Measurements from ENCODE around the gene CAPN15.
A peak's percentile ranks its signal among the peaks of the same experiment; 100 is the strongest.

CAPN15 gene

GRCh38 chr16:591231-591630 is 63.7 kb downstream of the CAPN15 start:
- ChIA-PET CTCF (no interaction called here), POLR2A (ENCODE audit: low non-redundant PET) (no interaction called here)
- no peak for TF ChIP-seq CTCF (conservative IDR thresholded peaks at IDR 0.05; ENCODE audit: low read depth)
- H3K27ac ChIP-seq = peak overlapping the region; percentile 95
- no peak for DNase-seq (ENCODE audit: low spot score)

GRCh38 chr16:591892-592517 is 64.5 kb downstream of the CAPN15 start:
- no peak for TF ChIP-seq CTCF (conservative IDR thresholded peaks at IDR 0.05; ENCODE audit: low read depth)
- CTCF ChIA-PET = interaction anchor here (0.6 to 2.3 kb wide), 15 partner anchors 9 to 92 kb away, joined by 3 to 17 read pairs (median 5); partner anchors contain the start of genes JMJD8, METTL26 and WFIKKN1
- DNase-seq (ENCODE audit: low spot score) = no peak
- peak overlapping the region; percentile 95 for H3K27ac ChIP-seq
- POLR2A ChIA-PET (ENCODE audit: low non-redundant PET) = interaction anchor here (2.0 kb wide), 1 partner anchor 44 kb away, joined by 4 read pairs; the partner anchor contains the start of gene METTL26

- peak overlapping the region; percentile 95 for H3K27ac ChIP-seq
- TF ChIP-seq CTCF (conservative IDR thresholded peaks at IDR 0.05; ENCODE audit: low read depth) = peak; percentile 90
- ChIA-PET CTCF (interaction anchor here (0.6 to 2.3 kb wide), 16 partner anchors 8 to 1665 kb away, joined by 3 to 17 read pairs (median 5); partner anchors contain the start of genes JMJD8, METTL26 and WFIKKN1), POLR2A (ENCODE audit: low non-redundant PET) (interaction anchor here (0.6 to 2.0 kb wide), 3 partner anchors 38 to 239 kb away, joined by 3 to 4 read pairs (median 3); partner anchors contain the start of genes METTL26 and WFIKKN1)
- DNase-seq (ENCODE audit: low spot score) = peak; percentile 87
Observed at GRCh38 chr16:592518-593306, 65.2 kb downstream of the CAPN15 start.

- POLR2A ChIA-PET (ENCODE audit: low non-redundant PET) = interaction anchor here (0.9 to 2.0 kb wide), 2 partner anchors 38 to 43 kb away, joined by 3 to 4 read pairs; partner anchors contain the start of genes METTL26 and WFIKKN1
- DNase-seq (ENCODE audit: low spot score) = peak; percentile 33
- no peak for TF ChIP-seq CTCF (conservative IDR thresholded peaks at IDR 0.05; ENCODE audit: low read depth)
- CTCF ChIA-PET = interaction anchor here (1.4 to 2.3 kb wide), 5 partner anchors 8 to 50 kb away, joined by 4 to 17 read pairs (median 9); partner anchors contain the start of gene WFIKKN1
- H3K27ac ChIP-seq = peak overlapping the region; percentile 95
Observed at GRCh38 chr16:593406-593805, 65.9 kb downstream of the CAPN15 start.

GRCh38 chr16:593807-594206 is 66.3 kb downstream of the CAPN15 start:
- ChIA-PET POLR2A (ENCODE audit: low non-redundant PET) (interaction anchor here (0.9 to 2.0 kb wide), 2 partner anchors 37 to 42 kb away, joined by 3 to 4 read pairs; partner anchors contain the start of genes METTL26 and WFIKKN1), CTCF (interaction anchor here (1.9 to 2.3 kb wide), 2 partner anchors 27 to 37 kb away, joined by 9 to 17 read pairs; partner anchors contain the start of gene WFIKKN1)
- no peak for TF ChIP-seq CTCF (conservative IDR thresholded peaks at IDR 0.05; ENCODE audit: low read depth)
- no peak for DNase-seq (ENCODE audit: low spot score)
- H3K27ac ChIP-seq = peak overlapping the region; percentile 95

- H3K27ac ChIP-seq = no peak overlapping the region; the same call in 1 of the 2 replicates
- POLR2A ChIA-PET (ENCODE audit: low non-redundant PET) = no interaction called here
- no peak for DNase-seq (ENCODE audit: low spot score)
- CTCF ChIA-PET = no interaction called here
- no peak for TF ChIP-seq CTCF (conservative IDR thresholded peaks at IDR 0.05; ENCODE audit: low read depth)
Observed at GRCh38 chr16:595094-595528, 67.6 kb downstream of the CAPN15 start.
